NCI-H1694 (cell line): ENCODE measurements around the gene VPS26B.
"Not testable (repeated sequence)": the region's sequence is repeated elsewhere in the genome, so short reads cannot be mapped to it uniquely, and the experiment has no call there.

Experiments used
- DNase-seq: peaks from one replicate; lab custom pipeline; 2025; lab: John Stamatoyannopoulos, UW

The VPS26B gene

DNA sequence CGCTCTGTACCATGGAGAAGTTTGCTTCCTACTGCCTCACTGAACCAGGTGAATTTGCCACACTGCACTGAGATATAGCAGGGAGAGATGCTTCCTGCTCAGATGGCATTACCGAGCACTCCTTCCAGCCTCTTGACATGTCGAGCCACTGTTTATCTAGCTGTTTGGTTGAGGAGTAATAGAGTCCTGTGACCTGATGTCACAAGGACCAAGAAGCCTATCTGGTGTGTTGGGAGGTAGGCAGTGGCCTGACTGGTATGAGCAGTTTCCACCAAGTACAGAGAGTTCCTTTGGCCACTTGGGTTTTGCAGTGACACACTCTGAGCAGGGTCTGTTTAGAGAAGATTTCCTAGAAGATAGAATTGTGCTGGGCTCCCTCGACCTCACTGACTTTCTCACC, 34.1 kb downstream of the VPS26B start:
- DNase-seq = no peak

DNA sequence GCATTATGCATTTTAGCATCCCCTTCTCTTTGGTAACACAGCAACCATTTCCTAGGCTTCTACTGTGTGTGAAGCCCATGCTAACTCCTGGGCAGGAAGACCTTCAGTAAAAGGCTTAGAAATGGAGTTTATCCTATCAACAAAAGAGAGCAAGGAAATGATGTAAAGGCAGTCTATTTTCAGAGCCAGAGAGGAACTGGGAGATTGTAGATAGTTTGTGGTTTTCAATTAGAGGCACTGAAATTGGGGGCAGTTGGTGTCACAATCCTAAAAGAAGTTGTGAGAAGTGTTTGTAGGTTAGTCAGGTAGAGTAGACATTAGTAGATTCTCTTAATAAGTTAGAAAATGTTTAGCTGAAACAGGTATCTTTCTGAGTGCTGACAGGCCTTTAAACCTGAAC, 36.0 kb downstream of the VPS26B start:
- no peak for DNase-seq

DNA sequence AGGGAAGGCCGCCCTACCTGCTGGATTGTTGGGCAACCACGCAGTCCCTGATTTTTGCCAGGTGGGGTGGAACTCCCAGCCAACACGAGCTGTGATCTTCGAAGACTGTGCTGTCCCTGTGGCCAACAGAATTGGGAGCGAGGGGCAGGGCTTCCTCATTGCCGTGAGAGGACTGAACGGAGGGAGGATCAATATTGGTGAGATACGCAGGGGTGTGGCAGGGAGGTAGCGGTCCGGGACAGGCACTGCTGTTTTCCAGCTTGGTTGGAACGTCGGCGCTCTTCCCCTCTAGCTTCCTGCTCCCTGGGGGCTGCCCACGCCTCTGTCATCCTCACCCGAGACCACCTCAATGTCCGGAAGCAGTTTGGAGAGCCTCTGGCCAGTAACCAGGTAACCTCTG, 36.5 kb downstream of the VPS26B start:
- no peak for DNase-seq

DNA sequence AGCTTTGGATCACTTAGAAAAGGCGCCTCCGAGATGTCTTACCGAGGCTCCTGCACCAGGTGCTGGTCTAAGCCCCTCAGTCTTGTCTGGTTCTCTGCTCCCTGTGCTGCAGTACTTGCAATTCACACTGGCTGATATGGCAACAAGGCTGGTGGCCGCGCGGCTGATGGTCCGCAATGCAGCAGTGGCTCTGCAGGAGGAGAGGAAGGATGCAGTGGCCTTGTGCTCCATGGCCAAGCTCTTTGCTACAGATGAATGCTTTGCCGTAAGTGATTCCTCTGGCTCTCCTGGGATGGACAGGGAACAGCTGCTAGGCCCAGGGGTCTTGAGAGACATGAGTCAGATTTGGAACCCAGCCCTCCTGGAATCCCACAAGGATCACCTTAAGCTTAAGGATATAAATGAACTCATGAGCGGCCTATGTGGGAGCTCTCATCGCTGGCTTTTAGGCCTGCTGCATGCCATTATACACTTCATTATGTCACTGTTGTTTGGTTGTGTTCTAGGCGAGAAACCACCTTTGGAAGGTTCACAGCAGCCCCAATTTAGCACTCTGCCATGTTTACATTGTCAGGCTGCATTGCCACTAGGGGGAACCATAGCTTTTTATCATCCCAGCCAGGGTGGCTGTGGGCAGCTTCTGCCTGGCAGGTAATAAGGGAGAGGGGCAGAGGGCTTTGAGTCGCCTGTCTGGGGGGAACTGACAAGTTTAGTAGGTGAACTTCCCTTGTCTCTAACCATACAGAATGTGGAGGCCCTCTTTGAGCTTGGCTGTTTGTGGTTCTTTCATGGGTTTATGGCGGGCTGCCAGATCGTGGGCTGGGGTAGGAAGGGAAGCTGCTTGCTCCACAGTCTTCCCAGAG, 37.4 kb downstream of the VPS26B start:
- DNase-seq = no peak

DNA sequence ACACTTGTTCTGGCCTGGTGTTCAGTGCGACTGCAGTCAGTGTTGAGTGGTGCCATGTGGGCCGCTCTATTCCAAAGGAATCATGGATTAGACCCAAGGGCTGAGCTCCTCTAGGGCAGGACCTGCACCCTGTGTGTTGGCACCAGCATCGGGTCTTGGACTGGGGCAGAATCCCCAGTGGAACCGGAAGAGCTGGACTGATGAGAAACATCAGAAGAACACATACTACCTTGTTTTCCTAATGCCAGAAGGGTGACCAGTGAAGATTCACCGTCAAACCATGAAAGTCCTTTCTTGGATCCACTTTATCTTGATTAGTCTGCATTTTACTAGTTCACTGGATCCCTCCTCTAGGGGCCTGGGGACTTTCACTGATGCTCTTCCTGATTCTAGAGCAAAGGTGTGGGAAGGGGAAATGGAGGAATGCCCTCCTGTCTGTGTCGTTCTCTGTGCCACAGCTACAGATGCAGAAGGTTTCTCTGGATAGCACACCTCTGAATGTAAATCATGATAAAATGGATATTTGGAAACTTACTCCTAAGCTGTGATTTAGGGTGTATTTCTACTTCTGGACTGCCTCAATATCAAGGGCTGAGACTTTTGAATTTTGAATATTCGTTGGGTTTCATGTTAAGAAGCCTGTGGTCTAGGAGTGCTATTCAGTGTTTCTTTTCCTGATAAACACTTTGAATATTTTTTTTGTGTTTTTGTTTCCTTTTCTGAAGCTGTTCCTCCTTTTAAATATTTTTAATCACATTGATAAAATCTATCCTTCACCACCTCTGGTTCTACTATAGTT, 40.7 kb downstream of the VPS26B start:
- DNase-seq = no peak

DNA sequence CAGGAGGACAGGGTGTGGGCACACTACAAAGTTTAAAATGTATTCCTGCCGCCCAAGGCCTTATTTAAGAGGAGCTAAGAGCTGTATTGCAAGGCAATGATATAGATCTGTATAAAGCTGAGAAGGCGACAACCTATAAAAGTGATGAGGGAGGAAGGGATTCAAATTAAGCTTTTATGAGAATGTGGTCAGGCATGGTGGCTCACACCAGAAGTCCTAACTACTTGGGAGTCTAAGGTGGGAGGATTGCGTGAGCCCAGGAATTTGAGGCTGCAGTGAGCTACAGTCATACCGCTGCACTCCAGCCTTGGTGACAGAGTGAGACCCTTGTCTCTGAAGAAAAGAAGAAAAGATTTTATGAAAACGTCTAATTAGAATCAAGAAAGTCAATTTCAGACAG, 42.0 kb downstream of the VPS26B start:
- DNase-seq = no peak

DNA sequence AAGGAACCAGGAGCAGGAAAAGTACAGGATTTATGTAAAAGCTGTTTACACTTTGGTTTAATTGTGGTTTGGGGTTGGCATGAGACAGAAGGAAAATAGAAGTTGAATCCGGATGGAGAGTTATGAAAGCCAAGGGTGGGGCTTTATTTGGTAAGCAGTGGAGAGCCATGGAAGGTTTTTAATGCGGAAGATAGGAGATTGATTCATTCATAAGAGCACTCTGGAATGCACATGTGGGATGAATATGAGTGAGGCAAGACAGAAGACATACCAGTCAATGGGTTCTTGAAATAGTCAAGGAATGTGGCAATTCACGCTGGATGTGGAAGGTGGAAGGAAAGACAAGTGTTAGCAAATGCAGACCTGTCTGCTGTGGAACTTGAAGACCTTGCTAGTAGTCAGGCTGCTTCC, 42.4 kb downstream of the VPS26B start:
- DNase-seq = no peak

DNA sequence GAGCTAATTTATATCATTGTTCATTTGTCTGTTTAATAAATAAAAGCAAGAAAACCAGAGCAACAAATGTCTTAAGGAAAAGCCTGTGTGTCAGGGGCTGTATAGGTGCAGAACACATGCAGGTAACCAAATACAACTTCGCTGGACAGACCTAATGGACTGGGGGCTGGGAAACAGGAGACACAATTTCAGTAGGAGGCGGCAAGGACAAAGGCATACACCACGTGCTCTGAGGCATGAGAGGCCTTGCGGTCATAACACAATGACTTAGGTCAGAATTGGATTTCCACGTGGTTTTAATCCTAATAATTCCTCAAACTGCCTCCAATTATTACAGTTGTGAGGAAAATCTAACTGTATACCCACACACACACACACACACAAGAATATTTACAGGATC, 43.0 kb downstream of the VPS26B start:
- no peak for DNase-seq

DNA sequence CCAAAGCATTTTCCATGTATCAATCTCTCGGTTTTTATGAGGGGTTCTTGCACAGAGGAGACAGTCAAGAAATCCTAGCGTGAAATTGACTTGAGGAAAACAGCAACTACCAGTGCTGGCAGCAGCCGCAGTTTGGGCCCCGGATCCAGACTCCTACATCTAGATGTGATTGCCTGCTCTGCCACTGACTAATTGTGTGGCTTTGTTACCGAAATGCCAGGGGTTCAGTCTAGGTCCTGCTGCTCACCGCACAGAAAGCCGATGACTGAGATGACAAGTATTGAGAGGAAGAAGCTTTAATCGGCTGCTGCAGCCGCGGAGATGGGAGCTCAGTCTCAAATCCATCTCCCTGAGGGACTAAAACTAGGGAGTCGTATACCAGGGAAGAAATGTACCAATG, 43.5 kb downstream of the VPS26B start:
- no peak for DNase-seq

DNA sequence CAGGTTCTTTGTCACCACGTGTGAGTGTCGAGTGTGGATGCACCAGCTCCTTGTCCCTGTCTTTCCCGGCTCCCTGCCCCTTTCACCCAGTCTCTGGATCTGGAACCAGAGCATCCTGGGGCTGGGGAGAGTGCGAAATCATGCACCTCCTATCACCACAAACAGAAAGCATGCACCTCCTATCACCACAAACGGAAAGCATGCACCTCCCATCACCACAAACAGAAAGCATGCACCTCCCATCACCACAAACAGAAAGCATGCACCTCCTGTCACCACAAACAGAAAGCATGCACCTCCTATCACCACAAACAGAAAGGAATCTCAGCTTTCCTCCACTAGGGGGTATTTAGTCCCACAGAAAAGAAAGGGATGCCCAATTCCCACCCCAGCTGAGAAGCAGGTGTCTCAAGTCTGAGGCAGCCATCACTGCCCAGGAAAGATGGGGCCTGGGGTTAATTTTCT, 45.8 kb downstream of the VPS26B start:
- no peak for DNase-seq

DNA sequence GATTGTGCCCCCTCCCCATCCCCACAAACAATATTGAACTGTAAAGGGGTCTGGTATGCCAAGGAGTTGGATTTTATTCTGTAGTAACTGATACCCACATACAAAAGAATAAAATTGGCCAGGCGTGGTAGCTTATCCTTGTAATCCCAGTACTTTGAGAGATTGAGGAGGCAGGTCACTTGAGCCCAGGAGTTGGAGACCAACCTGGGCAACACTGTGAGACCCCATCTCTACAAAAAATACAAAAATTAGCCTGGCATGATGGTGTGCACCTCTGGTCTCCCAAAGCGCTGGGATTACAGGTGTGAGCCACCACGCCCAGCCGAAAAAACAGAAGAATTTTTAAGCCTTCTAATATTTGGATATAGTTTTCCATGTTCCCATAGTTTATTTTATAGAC, 47.5 kb downstream of the VPS26B start:
- DNase-seq = no peak

DNA sequence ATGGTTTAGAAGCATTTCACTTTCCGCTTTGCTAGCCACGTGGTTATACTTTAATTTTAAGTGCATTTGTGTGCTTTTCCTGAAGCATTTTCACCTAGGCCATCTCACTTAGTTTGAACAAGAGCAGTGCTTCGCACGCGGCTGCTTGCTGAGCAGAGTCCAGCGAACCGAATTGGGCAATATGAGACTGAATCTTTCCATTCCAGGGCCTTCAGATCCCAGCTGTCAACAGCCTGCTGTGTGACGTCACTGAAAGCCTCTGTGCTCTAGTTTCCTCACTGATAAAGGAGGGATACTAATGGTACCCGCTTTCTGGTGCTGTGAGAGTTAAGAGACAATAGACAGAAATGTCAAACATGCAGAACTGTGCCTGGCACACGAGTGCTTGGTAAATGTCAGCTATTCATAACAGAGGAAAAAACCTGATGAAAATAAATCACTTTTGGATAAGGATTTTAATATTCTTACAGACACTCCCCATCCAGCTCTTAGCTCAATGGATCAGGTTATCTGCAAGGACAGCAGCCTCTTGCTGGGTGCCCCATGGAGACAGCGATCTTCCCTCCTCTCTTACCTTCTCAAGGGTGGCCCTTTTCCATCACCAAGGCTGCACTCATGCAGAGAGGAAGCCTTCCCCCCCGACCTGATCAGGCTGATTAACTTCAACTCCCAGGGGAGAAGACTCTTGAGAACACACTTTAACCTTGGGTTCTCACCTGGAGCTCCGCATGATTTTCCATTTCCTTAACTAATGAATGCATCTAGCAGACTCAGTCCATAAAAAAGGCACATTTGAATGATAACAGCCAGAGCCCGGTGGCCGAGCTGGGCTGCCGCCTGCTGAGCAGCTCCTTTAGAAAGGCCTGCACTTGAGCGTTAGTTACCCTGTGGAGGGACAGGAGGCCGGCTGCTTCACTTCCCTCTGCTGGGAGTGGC, 48.2 kb downstream of the VPS26B start:
- no peak for DNase-seq

DNA sequence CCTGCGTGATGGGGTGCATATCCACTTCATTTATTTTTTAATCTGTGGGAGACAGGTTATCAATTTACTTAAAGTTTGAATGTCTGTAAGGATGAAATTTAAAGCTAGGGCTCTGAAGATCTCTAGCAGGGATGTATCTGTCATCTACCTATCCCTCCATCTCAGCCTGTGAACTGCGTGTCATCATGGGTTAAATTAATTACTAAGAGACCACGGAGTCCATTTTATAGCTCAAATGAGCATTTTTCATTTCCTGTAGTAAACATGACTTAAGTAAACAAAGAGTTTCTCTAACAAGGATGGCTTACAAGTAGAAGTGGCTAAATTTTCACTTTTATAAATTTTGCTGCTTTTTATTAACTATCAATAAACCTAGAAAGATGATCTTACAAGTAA, 48.8 kb downstream of the VPS26B start:
- no peak for DNase-seq

DNA sequence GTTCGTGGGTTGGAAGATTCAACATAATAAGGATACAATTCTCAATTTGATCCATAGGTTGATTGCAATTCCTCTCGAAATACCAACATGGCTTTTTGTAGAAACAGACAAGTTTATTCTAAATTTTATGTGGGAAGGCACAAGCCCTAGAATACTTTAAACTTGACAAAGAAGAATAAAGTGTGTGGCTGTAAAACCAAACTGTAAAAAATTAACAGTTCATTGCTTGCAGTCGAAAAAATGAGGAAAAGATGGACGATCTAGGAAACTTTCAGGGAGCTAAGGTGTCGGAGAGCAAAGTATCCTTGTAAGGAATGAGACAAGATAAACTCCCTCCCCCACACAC, 50.7 kb downstream of the VPS26B start:
- DNase-seq = no peak

DNA sequence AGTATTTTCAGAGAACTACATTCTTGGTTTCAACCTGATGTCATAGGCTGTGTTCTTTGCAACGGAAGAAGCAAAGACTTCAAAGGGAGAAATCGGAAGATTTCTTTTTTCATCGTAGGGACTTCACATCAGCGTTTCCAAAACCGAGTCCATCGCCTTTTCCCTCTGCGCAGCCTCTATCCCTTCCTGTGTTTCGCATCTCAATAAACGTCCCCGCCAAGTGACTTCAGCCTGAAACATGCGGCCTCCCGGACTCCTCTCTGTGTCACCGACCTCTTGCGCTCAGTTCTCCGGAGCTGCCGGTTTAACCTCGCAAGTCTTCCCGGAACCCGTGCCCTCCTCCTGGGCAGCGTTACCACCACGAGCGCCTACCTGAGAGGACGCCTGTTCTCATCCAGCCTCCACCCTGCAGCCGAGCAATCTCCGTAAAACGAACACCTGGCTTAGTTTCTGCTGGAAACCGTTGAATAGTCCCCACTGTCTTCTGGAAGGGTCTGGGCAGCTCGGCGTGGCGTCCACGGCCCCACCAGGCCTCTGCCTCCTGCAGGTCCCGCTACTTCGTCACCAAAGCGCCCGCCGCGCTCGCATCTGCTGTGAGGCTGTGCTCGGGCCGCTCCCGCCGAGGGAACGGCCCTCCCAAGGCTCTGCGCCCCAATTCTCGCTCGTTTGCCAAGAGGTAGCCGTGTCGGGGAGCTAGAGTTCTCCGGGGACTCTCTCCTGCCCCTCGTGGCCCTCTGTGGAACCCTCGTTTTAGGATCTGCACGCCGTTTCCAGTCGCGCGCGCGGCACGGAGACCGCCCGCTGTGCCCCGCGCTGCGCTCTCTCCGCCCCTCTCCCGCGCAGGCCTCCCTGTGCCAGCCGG, 51.3 kb downstream of the VPS26B start, which contains the start of gene GLB1L3:
TSS of gene GLB1L3 (plus strand) at position 846 of the 862 bp plus-strand sequence. CDS start 362 bp downstream, outside the sequence.
- DNase-seq = no peak

DNA sequence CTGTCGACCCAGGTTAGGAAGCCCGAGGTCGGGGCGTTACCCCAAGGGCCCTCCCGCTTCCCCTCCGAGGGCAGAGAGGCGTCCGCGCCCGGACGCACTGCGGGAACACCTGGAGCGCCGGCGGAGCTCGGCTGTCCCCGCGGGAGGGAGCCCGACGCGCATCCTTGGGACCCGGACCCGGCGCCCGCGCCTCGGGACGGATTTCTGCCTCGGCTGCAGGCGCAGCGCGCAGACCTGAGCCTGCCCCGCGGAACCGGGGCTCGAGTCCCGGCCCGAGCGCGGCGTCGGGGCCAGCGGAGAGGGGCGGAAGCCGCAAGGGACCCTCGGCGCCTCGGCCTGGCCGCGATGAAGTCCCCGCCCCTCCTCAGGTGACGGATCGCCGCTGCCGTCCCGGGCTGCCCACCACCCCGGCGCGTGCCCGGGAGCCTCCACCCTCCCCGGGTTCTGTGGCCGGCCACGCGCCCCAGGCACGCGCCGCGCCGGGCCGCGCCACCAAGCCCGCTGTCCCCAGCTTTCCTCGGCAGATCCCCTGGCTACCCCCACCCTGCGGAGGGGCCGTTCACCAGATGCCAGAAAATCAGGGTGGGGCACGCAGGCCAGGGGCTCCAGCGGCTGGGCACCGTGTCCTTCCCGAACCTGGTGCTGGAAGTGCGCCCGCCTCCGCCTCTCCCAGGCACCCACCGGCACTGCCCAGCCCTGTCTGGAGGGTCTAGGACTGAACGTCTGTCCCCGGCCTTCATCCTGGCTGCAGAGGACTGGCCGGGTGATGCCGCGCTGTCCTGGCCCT, 52.1 kb downstream of the VPS26B start:
- no peak for DNase-seq

DNA sequence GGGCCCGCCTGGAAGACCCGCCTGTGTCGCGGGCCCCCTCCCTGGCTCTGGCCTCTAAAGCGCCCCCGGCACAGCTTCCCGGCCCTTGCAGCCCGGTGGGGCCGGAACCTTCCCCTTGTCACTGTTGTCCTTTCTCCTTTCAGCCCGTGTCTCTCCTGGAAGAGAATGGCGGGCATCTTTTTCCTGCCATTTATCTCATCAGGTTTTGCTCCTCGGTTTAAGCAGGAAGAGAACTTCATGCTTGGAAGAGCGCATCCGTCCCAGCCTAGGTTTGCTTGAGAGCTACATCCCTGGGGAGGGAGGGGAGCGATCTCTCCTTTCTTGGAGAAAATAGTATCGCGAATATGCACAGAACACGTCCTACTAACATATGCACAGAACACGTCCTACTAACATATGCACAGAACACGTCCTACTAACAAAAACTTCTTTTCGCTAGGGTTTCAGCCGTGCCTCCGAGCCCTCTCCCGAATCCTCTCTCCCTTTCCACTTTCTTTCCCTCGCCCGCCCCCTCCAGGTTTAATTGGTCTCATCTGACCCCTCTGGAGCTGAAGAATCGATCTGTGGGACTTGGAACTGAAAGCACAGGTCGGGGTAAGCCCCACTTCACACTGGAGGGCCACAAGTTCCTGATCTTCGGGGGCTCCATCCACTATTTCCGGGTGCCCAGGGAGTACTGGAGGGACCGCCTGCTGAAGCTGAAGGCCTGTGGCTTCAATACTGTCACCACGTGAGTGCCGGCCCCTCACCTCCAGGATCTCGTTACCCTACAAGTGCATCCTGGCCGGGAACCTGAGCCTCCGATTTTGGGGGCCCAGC, 52.9 kb downstream of the VPS26B start:
- no peak for DNase-seq

DNA sequence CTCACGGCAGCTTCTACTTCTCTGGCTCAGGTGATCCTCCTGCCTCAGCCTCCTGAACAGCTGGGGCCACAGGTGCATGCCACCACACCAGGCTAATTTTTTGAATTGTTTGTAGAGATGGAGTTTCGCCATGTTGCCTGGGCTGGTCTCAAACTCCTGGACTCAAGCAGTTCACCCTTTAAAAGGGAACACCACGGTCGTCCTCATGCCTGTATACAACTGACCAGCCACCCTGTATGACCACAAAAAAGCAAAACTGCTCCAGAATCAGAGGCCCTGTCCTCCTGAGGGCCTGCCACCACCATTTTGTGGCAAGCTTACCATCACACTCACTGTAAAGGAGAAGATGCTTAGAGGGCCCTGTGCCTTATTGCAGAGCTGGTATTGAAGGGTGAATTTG, 53.9 kb downstream of the VPS26B start:
- no peak for DNase-seq

DNA sequence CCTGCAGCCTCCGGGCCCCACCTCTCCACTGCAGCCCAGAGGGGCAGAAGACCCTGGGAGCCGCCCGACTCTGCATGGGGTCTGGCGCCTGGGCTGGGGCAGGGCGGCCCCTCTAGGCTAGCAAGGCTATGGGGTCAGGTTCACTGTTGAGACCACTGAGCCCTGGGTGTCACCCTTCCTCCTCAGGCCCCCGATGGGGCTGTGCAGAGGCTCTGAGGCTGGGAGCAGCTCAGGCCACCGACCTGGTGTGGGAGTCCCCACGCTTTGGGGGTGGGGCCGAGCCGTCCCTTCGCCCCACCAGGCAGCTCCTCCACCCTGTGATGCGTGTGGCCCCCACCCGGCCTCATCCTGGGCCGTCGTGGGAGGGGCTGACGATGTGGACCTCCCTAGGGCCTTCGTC, 57.2 kb downstream of the VPS26B start:
- DNase-seq = not testable (repeated sequence)
